GM18858 (cell line): Measurements from ENCODE around the gene HILPDA.
"Not testable (repeated sequence)": the region's sequence is repeated elsewhere in the genome, so short reads cannot be mapped to it uniquely, and the experiment has no call there.

ENCODE experiments used
- ATAC-seq: cut with Tn5 transposase; IDR thresholded peaks from one replicate; pipeline ENCODE4 v1.9.1; 2021; ENCODE audit not compliant: unreplicated experiment

HILPDA gene

DNA sequence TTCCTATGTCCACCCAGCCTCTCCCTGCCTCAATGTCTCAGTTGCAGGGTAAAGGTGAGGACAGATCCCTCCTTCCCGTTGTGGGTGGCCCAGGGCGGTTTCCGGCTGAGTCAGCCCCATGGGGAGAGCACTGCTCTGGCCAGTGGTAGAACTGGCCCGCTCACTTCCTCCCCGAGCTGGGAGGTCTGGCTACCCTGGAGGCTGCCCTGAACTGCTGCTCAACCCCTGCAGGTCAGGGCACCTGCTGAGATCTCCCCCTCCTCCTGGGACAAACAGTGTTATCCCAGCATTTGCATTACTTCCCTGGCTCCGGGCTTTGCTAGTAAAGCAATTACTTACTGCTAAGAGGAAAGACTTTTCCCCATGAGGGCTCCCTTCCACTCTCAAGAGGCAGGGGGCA is 24.5 kb upstream of the HILPDA start:
- no peak for ATAC-seq

DNA sequence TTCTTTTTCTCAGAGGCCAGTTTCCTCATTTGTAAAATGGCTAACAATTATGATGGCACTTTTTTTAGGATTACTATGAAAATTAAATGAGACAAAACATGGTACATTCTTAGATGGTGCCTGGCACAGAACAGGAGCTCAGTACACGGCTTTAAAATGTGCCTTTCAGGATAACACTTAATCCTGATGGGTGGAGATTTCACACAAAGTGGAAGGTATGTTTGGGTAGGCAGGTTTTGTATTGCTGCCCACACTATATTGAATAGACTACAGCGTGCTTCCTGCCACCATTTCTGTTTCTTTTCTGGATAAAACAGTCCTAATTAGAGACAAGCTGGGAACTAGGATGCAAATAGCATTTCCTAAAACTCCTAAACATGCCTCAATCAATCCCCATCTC is 23.9 kb upstream of the HILPDA start:
- no peak for ATAC-seq

GRCh38 chr7:128434413-128435326 is 21.0 kb upstream of the HILPDA start:
- no peak for ATAC-seq

DNA sequence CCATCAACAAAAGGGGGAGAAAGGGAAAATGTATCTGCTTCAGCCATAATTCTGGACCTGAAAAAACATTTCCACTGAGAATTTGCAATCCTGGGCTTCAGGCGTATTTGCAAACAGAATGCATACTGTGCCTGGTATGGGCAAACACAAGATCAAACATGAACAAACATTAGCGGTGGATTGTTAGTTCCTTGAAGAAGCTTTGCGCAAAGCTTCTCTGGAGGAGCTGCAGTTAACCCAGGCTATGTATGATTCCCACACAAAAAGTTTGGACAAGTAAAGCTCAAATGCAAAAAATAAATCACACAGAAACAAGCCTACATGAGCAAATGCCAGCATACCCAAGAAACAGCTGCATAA is 20.4 kb upstream of the HILPDA start:
- ATAC-seq: no peak

DNA sequence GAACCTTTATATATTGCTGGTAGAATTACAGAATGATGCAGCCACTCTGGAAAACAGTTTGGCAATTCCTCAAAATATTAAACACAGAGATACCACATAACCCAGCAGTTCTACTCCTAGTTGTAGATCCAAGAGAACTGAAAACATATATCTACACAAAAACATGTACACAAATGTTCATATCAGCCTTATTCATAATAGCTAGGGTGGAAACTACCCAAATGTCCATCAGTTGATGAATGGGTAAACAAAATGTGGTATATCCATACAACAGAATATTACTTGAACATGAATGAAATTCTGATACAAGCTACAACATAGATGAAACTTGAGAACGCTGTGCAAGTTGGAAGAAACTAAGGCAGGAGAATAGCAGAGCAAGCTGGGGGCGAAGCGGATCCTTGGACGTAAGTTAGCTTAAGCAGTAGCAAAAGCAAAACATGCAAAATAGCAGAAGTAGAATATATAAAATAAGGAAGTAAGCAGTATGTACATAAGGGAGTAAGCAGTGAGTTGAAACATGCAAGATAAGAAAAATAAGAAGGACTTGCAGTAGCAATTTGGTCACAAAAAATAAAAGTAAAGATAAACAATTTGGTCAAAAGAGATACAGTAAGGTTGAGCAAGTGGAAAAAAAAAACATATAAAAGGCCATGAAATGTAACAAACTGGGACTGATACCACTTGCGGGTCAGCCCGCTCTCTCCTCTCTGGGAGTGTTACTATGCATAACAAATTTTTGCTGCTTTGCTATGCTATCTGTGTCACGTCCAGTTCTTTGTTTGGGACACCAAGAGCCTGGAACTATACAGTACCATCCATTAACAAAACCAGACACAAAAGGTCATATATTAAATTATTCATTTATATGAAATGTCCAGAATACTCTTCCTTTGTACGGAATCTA is 18.0 kb upstream of the HILPDA start:
- ATAC-seq: peak; percentile 82

DNA sequence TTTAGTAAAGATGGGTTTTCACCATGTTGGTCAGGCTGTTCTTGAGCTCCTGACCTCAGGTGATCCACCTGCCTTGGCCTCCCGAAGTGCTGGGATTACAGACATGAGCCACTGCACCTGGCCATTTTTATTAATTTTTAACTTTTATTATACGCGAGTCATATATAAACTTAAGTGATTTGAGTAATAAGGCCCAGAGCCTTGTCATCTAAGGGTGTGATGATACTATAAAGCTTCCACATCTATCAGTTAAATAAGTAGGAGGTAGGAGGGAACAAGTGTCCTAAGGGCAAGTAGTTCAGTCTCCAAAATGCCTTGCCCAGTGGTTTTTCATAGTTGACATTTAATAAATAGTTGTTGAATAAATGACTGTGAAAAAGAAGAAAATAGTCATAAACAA is 13.3 kb upstream of the HILPDA start:
- no peak for ATAC-seq

DNA sequence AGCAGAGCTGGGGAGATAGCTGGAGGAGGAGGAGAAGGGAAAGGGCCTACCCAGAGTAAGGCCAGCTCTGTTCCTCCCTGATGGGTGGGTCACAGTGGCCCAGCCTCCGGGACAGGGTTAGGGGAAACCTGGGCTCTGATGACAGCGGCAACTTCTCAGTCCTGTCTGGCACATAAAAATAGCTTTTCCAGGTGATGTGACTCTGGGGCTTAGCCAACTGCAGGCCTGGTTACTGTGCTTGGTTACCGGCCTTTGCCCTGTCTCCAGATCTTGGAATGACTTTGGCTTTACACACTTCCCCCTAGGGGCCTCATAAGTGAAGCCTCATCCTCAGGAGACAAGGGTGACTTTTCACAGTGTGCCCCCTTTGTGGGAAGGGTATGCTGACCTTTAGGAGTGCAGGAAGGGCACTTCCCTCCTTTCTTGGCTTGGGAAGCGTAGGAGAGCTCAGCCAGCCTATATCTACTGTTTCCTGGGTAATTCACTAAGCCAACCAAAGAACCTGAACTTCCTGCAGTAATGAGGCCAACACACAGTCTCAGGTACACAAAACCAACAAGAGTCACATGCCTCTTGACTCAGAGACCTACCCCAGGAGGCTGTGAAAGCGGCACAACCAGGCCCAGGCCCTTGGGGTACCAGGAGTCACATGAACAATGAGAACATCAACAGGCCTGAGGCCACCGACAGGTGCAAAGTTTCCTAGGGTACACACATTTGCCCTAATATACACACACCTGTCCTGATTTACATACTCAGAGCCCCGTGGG is 11.7 kb upstream of the HILPDA start:
- ATAC-seq: no peak

GRCh38 chr7:128446306-128446705 is 9.4 kb upstream of the HILPDA start:
- ATAC-seq: no peak

DNA sequence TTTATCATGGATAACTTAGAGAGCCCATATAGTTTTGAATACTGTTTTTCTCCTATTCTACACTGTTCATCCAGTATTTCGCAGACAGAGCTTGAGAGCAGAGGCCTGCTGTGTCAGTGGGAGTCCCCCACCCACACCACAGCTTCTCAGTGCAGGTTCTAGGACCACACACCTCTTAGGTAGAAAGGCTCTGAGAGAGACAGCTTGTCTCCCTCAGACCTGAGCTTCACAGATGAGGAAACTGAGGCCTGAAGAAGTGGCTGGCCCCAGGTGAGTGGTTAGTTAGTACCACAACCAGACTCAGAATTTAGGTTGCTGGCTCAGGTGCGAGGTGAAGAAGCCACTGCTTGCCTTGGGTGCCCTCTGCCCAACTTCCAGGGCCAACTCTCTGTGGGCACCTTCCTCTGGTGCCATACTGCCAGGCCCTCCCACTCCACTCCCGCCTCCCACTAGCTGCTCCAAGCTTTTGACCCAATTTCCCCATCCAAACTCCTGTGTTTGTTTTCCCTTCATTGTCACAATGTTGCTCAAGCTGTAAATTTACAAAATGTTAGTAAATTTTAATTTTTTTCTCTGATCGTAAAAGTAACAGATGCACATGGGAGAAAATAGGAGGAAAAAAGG is 7.6 kb upstream of the HILPDA start:
- no peak for ATAC-seq

DNA sequence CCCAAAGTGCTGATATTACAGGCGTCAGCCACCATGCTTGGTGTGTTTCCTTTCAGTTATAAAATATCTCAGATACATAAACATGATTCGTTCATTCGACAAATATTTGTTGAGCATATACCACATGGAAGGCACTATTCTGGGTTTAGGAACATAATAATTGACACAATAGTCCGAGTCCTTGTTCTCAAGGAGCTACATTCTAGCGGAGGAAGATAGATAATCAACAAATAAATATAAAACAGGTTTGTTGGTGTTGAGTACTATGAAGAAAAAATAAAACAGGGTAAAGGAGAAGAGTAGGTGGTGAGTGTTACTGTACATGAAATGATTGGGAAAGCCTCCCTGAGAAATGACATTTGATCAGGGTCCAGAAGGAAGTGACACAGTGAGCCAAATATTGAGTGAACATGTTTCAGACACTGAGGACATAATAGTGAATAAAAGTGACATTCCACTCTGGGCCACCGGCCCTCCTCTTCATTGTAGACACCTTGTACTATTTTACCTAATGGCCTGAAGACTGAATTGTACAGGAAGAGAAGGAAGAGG is 6.9 kb upstream of the HILPDA start:
- no peak for ATAC-seq

- ATAC-seq: no peak
Observed at GRCh38 chr7:128450409-128450808, 5.3 kb upstream of the HILPDA start.

DNA sequence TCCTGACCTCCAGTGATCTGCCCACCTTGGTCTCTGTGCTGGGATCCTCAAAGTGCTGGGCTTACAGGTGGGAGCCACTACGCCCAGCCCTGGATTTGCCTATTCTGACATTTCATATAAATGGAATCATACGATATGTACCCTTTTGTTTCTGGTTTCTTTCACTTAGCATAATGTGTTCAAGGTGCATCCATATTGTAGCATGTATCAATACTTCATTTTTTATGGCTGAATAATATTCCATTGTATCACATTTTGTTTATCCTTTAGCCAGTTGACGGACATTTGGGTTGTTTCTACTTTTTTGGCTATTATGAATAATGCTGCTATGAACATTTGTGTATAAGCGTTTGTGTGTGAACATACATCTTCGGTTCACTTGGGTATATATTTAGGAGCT is 4.8 kb upstream of the HILPDA start:
- no peak for ATAC-seq

- no peak for ATAC-seq
Observed at GRCh38 chr7:128452552-128452951, 3.1 kb upstream of the HILPDA start.

- ATAC-seq: no peak
Observed at GRCh38 chr7:128453836-128454804, 1.6 kb upstream of the HILPDA start.

DNA sequence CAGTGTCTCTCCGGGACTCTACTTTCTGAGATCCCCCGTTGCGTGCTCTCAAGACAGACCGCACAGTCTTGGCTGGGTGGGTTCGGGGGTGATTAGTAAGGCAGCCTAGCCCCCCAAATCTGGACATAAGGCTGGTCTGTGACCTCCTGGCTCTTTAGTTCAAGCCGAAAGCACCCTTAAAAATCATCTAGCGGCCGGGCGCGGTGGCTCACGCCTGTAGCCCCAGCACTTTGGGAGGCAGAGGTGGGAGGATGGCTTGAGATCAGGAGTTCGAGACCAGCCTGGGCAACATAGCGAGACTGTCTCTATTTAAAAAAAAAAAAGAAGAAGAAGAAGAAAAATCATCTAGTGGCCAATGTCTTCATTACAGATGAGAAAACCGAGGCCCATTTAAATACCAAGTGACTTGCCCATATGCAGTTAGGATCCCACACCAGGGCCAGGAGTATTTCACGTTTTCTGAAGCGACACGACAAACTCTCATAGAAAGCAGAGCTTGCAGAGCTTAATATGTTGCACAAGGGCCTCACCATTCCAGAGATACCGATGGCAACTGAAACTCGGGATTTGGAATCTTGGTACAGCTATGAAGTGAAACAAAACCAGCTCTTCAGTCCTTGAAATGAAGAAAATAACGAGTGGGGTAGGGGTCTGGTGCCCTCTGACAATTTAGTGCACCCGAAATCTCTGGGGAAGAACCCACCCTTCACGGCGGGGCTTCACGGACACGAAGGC is 703 bp upstream of the HILPDA start:
- ATAC-seq: no peak

- no peak for ATAC-seq
Observed at GRCh38 chr7:128456255-128456725, 612 bp downstream of the HILPDA start.

DNA sequence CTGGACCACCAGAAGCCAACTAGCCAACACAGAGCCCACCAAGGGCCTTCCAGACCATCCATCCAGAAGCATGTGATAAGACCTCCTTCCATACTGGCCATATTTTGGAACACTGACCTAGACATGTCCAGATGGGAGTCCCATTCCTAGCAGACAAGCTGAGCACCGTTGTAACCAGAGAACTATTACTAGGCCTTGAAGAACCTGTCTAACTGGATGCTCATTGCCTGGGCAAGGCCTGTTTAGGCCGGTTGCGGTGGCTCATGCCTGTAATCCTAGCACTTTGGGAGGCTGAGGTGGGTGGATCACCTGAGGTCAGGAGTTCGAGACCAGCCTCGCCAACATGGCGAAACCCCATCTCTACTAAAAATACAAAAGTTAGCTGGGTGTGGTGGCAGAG is 1.7 kb downstream of the HILPDA start:
- not testable (repeated sequence) for ATAC-seq

- peak; percentile 33 for ATAC-seq
Observed at GRCh38 chr7:128458956-128459355, 3.3 kb downstream of the HILPDA start.
